Natural killer cell treated with Interleukin-12 subunit alpha and Interleukin-12 subunit beta and Interleukin-15 and Interleukin-18, amount 100 ng/mL, for 72 hours (primary cell): ENCODE results near the gene CRLF1. TPM values are rescaled to one million over a fixed set of nuclear protein-coding genes. Genes with fewer than 3 reads are reported as not detected.
A peak's percentile ranks its signal among the peaks of the same experiment; 100 is the strongest.

ENCODE experiments used
- ATAC-seq, 2 donors: fragments of 150-1000 bp; cut with Tn5 transposase in 1 of 2; sonication (Bioruptor Pico), chemical (Tn5 transposase) in 1 of 2; 2 replicates each; pipeline ENCODE4 v1.10.0; 2021
- DNase-seq: peaks from one replicate; pipeline ENCODE4 v3.0.0; 2022; ENCODE audit warnings: low spot score
- H3K27ac Mint-ChIP-seq, 2 donors: 1 replicate in 1 of 2; 2 replicates in 1 of 2; pipeline ENCODE4 v1.8.0; 2022; ENCODE audit warnings: mixed read lengths in 2 of 2, mild to moderate bottlenecking in 1 of 2, moderate library complexity in 1 of 2
- H3K27me3 Mint-ChIP-seq, 2 donors: 1 replicate in 1 of 2; 2 replicates in 1 of 2; pipeline ENCODE4 v1.8.0; 2022; ENCODE audit warnings: mixed read lengths in 2 of 2
- H3K36me3 Mint-ChIP-seq: one replicate; pipeline ENCODE4 v1.8.0; 2022; ENCODE audit warnings: mixed read lengths
- H3K4me1 Mint-ChIP-seq, 2 donors: 1 replicate in 1 of 2; 2 replicates in 1 of 2; pipeline ENCODE4 v1.8.0; 2022; ENCODE audit warnings: low read depth in 2 of 2, mixed read lengths in 2 of 2, mild to moderate bottlenecking in 1 of 2
- H3K4me3 Mint-ChIP-seq: one replicate; pipeline ENCODE4 v1.8.0; 2022; ENCODE audit warnings: mixed read lengths
- H3K9me3 Mint-ChIP-seq: 2 replicates; pipeline ENCODE4 v1.8.0; 2022; ENCODE audit warnings: mixed read lengths
- total RNA-seq, 2 donors: library from RNA; stranded (reverse); gene quantifications; one replicate each; pipeline ENCODE4 v1.2.3, GENCODE V29; 2022

CRLF1 gene
- total RNA-seq, 2 donors from 2014 or later, result not detected

- Mint-ChIP-seq H3K27me3 (no peaks in the 10 kb centered on the region), H3K4me3 (no peak overlapping the region), H3K4me1 (no peaks in the 10 kb centered on the region), H3K9me3 (no peaks in the 10 kb centered on the region), H3K36me3 (no peaks in the 10 kb centered on the region), H3K27ac (no peak overlapping the region)
- no peak for DNase-seq
- peak in 1 of 2 donors; percentile 22 for ATAC-seq
These were observed 14.3 kb upstream of the CRLF1 start for GRCh38 chr19:18620902-18621301.

GRCh38 chr19:18620311-18620710, 13.7 kb upstream of the CRLF1 start:
- H3K27ac Mint-ChIP-seq, result no peak overlapping the region
- H3K4me1 Mint-ChIP-seq, result no peaks in the 10 kb centered on the region
- H3K36me3 Mint-ChIP-seq, result no peaks in the 10 kb centered on the region
- peaks cover 0 to 2% of the 10 kb centered on the region in 2 donors for H3K27me3 Mint-ChIP-seq
- no peaks in the 10 kb centered on the region for H3K9me3 Mint-ChIP-seq
- H3K4me3 Mint-ChIP-seq, result no peak overlapping the region
- peak in 1 of 2 donors; percentile 36 for ATAC-seq
- no peak for DNase-seq

GRCh38 chr19:18618236-18618635, 11.6 kb upstream of the CRLF1 start:
- Mint-ChIP-seq H3K9me3 (no peaks in the 10 kb centered on the region), H3K27me3 (peaks cover 13 to 23% of the 10 kb centered on the region in 2 donors), H3K4me3 (no peak overlapping the region), H3K36me3 (no peaks in the 10 kb centered on the region), H3K27ac (no peak overlapping the region), H3K4me1 (peaks cover 0 to 6% of the 10 kb centered on the region in 2 donors)
- no peak for DNase-seq
- no peak for ATAC-seq

- peaks cover 0 to 7% of the 10 kb centered on the region in 2 donors for H3K4me1 Mint-ChIP-seq
- H3K36me3 Mint-ChIP-seq, result no peaks in the 10 kb centered on the region
- no peak for ATAC-seq
- peaks cover 15 to 26% of the 10 kb centered on the region in 2 donors for H3K27me3 Mint-ChIP-seq
- H3K9me3 Mint-ChIP-seq, result no peaks in the 10 kb centered on the region
- DNase-seq, result no peak
- H3K27ac Mint-ChIP-seq, result no peak overlapping the region
- H3K4me3 Mint-ChIP-seq, result no peak overlapping the region
These were observed 11.0 kb upstream of the CRLF1 start for GRCh38 chr19:18617562-18617961.

GRCh38 chr19:18616023-18616422, 9.4 kb upstream of the CRLF1 start:
- Mint-ChIP-seq H3K4me1 (peaks cover 2 to 13% of the 10 kb centered on the region in 2 donors), H3K27ac (no peak overlapping the region), H3K27me3 (peaks cover 24 to 36% of the 10 kb centered on the region in 2 donors), H3K36me3 (no peaks in the 10 kb centered on the region), H3K9me3 (no peaks in the 10 kb centered on the region), H3K4me3 (no peak overlapping the region)
- no peak for ATAC-seq
- no peak for DNase-seq

- no peaks in the 10 kb centered on the region for H3K9me3 Mint-ChIP-seq
- H3K36me3 Mint-ChIP-seq, result no peaks in the 10 kb centered on the region
- peaks cover 4 to 14% of the 10 kb centered on the region in 2 donors for H3K4me1 Mint-ChIP-seq
- H3K27me3 Mint-ChIP-seq, result peaks cover 35 to 49% of the 10 kb centered on the region in 2 donors
- H3K4me3 Mint-ChIP-seq, result peak overlapping the region; percentile 17
- DNase-seq (no peak), ATAC-seq (no peak)
- no peak overlapping the region for H3K27ac Mint-ChIP-seq
These were observed 7.1 kb upstream of the CRLF1 start for GRCh38 chr19:18613589-18614234.

- Mint-ChIP-seq H3K27ac (no peak within 1 kb of the TSS), H3K27me3 (peaks cover 38 to 56% of the 10 kb centered on the region in 2 donors), H3K9me3 (no peaks in the 10 kb centered on the region), H3K4me3 (peak within 1 kb of the TSS; percentile 56), H3K36me3 (no peaks in the 10 kb centered on the region), H3K4me1 (peaks cover 4 to 14% of the 10 kb centered on the region in 2 donors)
- DNase-seq (no peak), ATAC-seq (peak in 1 of 2 donors; percentile 54)
These were observed 6.4 kb upstream of the CRLF1 start, which contains the start of gene TMEM59L for GRCh38 chr19:18612772-18613588. Gene TMEM59L, plus strand, starts transcription at chr19:18612870. Its CDS starts 89 bp downstream, at chr19:18612959.

- no peak for ATAC-seq
These were observed 5.6 kb upstream of the CRLF1 start for GRCh38 chr19:18612051-18612771.

GRCh38 chr19:18611327-18612050, 4.9 kb upstream of the CRLF1 start:
- Mint-ChIP-seq H3K9me3 (no peaks in the 10 kb centered on the region), H3K36me3 (no peaks in the 10 kb centered on the region), H3K27me3 (peaks cover 44 to 60% of the 10 kb centered on the region in 2 donors), H3K27ac (no peak overlapping the region), H3K4me3 (no peak overlapping the region), H3K4me1 (peaks cover 4 to 17% of the 10 kb centered on the region in 2 donors)
- no peak for ATAC-seq
- DNase-seq, result no peak

More at GRCh38 chr19:18612051-18612771, 5.6 kb upstream of the CRLF1 start:
- H3K36me3 Mint-ChIP-seq, result no peaks in the 10 kb centered on the region
- H3K4me1 Mint-ChIP-seq, result peaks cover 4 to 17% of the 10 kb centered on the region in 2 donors
- H3K9me3 Mint-ChIP-seq, result no peaks in the 10 kb centered on the region
- DNase-seq, result no peak
- peak overlapping the region; percentile 56 for H3K4me3 Mint-ChIP-seq
- H3K27me3 Mint-ChIP-seq, result peaks cover 44 to 60% of the 10 kb centered on the region in 2 donors
- H3K27ac Mint-ChIP-seq, result no peak overlapping the region

- Mint-ChIP-seq H3K36me3 (no peaks in the 10 kb centered on the region), H3K27ac (no peak overlapping the region), H3K4me1 (peaks cover 4 to 17% of the 10 kb centered on the region in 2 donors), H3K4me3 (no peak overlapping the region), H3K27me3 (peaks cover 44 to 60% of the 10 kb centered on the region in 2 donors), H3K9me3 (no peaks in the 10 kb centered on the region)
- no peak for DNase-seq
- ATAC-seq, result no peak
These were observed 4.1 kb upstream of the CRLF1 start for GRCh38 chr19:18610556-18611326.

- H3K4me1 Mint-ChIP-seq, result peaks cover 4 to 20% of the 10 kb centered on the region in 2 donors
- DNase-seq (no peak), ATAC-seq (no peak)
- no peak overlapping the region for H3K27ac Mint-ChIP-seq
- H3K9me3 Mint-ChIP-seq, result no peaks in the 10 kb centered on the region
- H3K36me3 Mint-ChIP-seq, result no peaks in the 10 kb centered on the region
- no peak overlapping the region for H3K4me3 Mint-ChIP-seq
- peaks cover 46 to 62% of the 10 kb centered on the region in 2 donors for H3K27me3 Mint-ChIP-seq
These were observed 3.6 kb upstream of the CRLF1 start for GRCh38 chr19:18610245-18610555.

GRCh38 chr19:18609717-18610051, 3.1 kb upstream of the CRLF1 start:
- peaks cover 4 to 20% of the 10 kb centered on the region in 2 donors for H3K4me1 Mint-ChIP-seq
- DNase-seq, result no peak
- no peak overlapping the region for H3K27ac Mint-ChIP-seq
- ATAC-seq, result no peak
- no peaks in the 10 kb centered on the region for H3K36me3 Mint-ChIP-seq
- peaks cover 45 to 62% of the 10 kb centered on the region in 2 donors for H3K27me3 Mint-ChIP-seq
- no peak overlapping the region for H3K4me3 Mint-ChIP-seq
- H3K9me3 Mint-ChIP-seq, result no peaks in the 10 kb centered on the region
